ENCODE data around the gene KNDC1.
"Not testable (repeated sequence)": the region's sequence is repeated elsewhere in the genome, so short reads cannot be mapped to it uniquely, and the experiment has no call there.

The KNDC1 gene

DNA sequence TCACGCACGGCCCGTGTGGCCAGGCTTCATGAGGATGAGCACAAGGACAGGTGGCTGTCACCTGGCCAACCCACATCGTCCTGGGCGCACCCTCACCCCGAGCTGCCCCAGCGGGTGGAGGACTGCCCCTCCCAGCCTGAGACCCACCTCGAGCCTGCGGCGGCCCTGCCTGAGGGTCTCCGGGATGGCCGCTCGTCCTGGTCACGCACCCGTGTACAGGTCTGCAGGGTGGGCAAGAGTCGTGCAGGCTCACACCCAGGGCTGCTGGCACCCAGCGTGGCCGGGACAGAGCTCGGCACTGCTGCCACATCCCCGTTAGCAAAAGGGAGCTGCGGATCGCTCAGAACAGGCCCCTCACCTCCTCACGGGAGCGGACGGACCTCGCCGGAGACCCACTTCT lies 55.6 kb downstream of the KNDC1 start:
- H3K4me3 ChIP-seq (ENCODE audit: low read depth, low read length) = no peak overlapping the region
- TF ChIP-seq, protein P1, sequence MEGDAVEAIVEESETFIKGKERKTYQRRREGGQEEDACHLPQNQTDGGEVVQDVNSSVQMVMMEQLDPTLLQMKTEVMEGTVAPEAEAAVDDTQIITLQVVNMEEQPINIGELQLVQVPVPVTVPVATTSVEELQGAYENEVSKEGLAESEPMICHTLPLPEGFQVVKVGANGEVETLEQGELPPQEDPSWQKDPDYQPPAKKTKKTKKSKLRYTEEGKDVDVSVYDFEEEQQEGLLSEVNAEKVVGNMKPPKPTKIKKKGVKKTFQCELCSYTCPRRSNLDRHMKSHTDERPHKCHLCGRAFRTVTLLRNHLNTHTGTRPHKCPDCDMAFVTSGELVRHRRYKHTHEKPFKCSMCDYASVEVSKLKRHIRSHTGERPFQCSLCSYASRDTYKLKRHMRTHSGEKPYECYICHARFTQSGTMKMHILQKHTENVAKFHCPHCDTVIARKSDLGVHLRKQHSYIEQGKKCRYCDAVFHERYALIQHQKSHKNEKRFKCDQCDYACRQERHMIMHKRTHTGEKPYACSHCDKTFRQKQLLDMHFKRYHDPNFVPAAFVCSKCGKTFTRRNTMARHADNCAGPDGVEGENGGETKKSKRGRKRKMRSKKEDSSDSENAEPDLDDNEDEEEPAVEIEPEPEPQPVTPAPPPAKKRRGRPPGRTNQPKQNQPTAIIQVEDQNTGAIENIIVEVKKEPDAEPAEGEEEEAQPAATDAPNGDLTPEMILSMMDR (IDR thresholded peaks at IDR 0.05; ENCODE audit: low read depth, low read length, missing control alignments) = no peak
- DNase-seq (ENCODE audit: low read depth) = no peak

DNA sequence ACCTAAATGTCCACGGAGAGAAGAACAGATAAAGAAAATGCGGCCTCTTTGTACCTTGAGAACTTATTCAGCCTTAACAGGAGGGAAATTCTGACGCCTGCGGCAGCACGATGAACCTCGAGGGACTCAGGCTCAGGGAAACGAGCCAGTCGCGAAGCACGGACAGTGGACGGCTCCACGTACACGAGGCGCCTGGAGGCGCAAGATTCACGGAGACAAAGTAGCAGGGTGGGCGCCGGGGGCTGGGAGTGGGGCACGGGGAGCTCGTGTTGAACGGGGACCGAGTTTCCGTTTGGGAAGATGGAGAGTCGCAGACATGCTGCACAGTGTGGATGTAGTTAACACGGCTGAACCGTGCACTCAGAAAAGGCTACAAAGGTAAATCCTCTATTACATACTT lies 56.8 kb downstream of the KNDC1 start:
- TF ChIP-seq, protein P1 (IDR thresholded peaks at IDR 0.05; ENCODE audit: low read depth, low read length, missing control alignments) = no peak
- DNase-seq (ENCODE audit: low read depth) = no peak
- H3K4me3 ChIP-seq (ENCODE audit: low read depth, low read length) = no peak overlapping the region

- DNase-seq (ENCODE audit: low read depth) = no peak
- TF ChIP-seq, protein P1 (IDR thresholded peaks at IDR 0.05; ENCODE audit: low read depth, low read length, missing control alignments) = no peak
Observed at GRCh38 chr10:133217800-133218589, 58.0 kb downstream of the KNDC1 start.

DNA sequence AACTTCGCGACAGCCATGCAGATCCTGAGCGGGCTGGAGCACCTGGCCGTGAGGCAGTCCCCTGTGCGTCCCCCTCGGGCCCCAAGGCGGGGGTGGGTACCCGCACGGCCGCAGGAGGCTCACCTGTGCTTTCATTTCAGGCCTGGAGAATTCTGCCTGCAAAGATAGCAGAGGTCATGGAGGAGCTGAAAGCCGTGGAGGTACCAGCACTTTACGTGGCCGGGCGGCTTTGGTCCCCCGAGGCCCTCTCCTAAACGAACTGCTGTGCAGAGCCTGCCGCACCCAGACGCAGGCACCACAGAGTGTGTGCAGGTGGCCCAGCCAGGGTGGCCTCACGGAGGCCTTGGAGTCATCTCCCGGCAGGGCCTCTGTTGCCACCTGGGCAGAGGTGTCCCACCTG lies 58.9 kb downstream of the KNDC1 start:
- no peak overlapping the region for H3K4me3 ChIP-seq (ENCODE audit: low read depth, low read length)
- TF ChIP-seq, protein P1 (IDR thresholded peaks at IDR 0.05; ENCODE audit: low read depth, low read length, missing control alignments) = no peak
- DNase-seq (ENCODE audit: low read depth) = no peak

More at GRCh38 chr10:133217800-133218589, 58.0 kb downstream of the KNDC1 start:
- no peak overlapping the region for H3K4me3 ChIP-seq (ENCODE audit: low read depth, low read length)

- DNase-seq (ENCODE audit: low read depth) = no peak
- TF ChIP-seq, protein P1 (IDR thresholded peaks at IDR 0.05; ENCODE audit: low read depth, low read length, missing control alignments) = no peak
- H3K4me3 ChIP-seq (ENCODE audit: low read depth, low read length) = no peak overlapping the region
Observed at GRCh38 chr10:133219782-133220181, 59.8 kb downstream of the KNDC1 start.

DNA sequence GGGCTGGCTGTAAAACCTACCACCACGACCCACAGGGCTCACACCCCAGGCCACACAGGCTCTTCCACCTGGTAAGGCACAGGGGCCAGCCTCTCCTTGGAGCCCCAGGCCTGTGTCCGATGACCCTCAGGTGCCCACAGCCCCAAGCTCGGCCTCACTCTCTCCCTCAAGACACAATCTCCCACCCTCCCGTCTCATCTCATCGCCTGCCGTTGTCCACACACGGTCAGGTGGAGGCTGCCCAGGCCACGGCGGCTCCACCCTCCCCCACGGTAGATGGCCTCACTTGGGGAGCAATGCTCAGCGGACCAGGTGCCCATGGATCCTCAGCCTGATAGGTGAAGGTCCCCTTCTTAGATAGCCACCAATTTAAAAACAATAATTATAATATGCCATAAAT lies 61.3 kb downstream of the KNDC1 start:
- no peak for DNase-seq (ENCODE audit: low read depth)
- TF ChIP-seq, protein P1 (IDR thresholded peaks at IDR 0.05; ENCODE audit: low read depth, low read length, missing control alignments) = no peak
- H3K4me3 ChIP-seq (ENCODE audit: low read depth, low read length) = no peak overlapping the region

DNA sequence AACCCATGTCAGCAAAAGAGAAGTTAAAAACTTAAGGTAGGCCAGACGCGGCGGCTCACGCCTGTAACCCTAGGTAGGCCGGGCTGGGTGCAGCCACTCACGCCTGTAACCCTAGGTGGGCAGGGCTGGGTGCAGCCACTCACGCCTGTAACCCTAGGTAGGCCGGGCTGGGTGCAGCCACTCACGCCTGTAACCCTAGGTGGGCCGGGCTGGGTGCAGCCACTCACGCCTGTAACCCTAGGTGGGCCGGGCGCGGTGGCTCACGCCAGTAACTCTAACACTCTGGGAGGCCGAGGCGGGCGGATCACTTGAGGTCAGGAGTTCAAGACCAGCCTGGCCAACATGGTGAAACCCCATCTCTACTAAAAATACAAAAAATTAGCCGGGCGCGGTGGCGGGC lies 61.7 kb downstream of the KNDC1 start:
- H3K4me3 ChIP-seq (ENCODE audit: low read depth, low read length); DNase-seq (ENCODE audit: low read depth): not testable (repeated sequence)
